ENCODE data around the gene SLC25A17.

DNA sequence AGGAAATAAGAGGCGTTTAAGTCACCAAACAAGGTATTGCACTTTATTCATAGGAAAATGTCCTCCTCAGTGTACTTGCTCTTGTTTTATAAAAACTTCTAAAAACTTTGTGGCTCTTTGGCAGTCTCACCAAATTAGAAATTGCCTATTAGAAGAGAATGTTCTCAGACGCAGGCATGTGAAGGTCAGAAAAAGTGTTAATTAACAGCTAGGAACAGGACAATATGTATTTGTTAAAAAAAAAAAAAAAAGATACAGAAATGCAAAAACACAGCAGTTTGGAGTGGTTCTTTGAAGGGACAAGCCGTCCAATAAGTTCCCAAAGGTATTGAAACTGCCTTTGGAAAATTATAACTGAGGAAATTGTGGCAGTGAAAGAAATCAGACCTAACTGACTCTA is 67.9 kb downstream of the SLC25A17 start:
- TF ChIP-seq POLR2A (IDR thresholded peaks at IDR 0.05; ENCODE audit: low read length) (no peak), GATA1 (IDR thresholded peaks at IDR 0.05; ENCODE audit: low read depth, low read length) (no peak)
